ENCODE results near the gene CDV3. TPM values are rescaled to one million over a fixed set of nuclear protein-coding genes. Genes with fewer than 3 reads are reported as not detected.

CDV3 gene
- total and polyA plus RNA-seq, 10 of the 15 experiments (the other 5 are each of a cell fraction or from before 2014, with no cell fraction given), result 42.3 to 466 (median 136) TPM

GRCh38 chr3:133572158-133573053, 1.1 kb upstream of the CDV3 start (continued):
- TF ChIP-seq IKZF2 (IDR thresholded peaks at IDR 0.05), result peak in 1 of 2 experiments; percentile 13; a peak in 1 of 4 replicates
- TF ChIP-seq IRF4 (IDR thresholded peaks at IDR 0.05; ENCODE audit: low read depth, low read length), result 0 out of 2 replicates have a peak, but pooled peaks have one; percentile 53
- no peak for TF ChIP-seq ZNF622 (IDR thresholded peaks at IDR 0.05)
- TF ChIP-seq RUNX3 (IDR thresholded peaks at IDR 0.05; ENCODE audit: low read length), result peak; percentile 66
- TF ChIP-seq RB1 (IDR thresholded peaks at IDR 0.05; ENCODE audit: borderline replicate concordance), result peak; percentile 55; the same call in 1 of the 2 replicates
- no peak for TF ChIP-seq MTA2 (IDR thresholded peaks at IDR 0.05; ENCODE audit: low read depth)
- TF ChIP-seq TCF12 (IDR thresholded peaks at IDR 0.05; ENCODE audit: low read depth, low read length), result 0 out of 2 replicates have a peak, but pooled peaks have one; percentile 34
- no peak for TF ChIP-seq MYB (IDR thresholded peaks at IDR 0.05; ENCODE audit: borderline replicate concordance, low read depth, low read length)
- TF ChIP-seq ZSCAN29 (IDR thresholded peaks at IDR 0.05), result no peak
- TF ChIP-seq BRCA1 (IDR thresholded peaks at IDR 0.05; ENCODE audit: low read depth, low read length), result no peak
- TF ChIP-seq PRDM15 (CRISPR knock-in tag; IDR thresholded peaks at IDR 0.05), result 0 out of 2 replicates have a peak, but pooled peaks have one; percentile 51
- TF ChIP-seq GATAD2B (conservative IDR thresholded peaks at IDR 0.05; ENCODE audit: low read depth), result no peak
- 0 out of 2 replicates have a peak, but pooled peaks have one; percentile 13 for TF ChIP-seq SMC3 (IDR thresholded peaks at IDR 0.05; ENCODE audit: borderline replicate concordance, low read length)
- no peak for TF ChIP-seq SMAD5 (IDR thresholded peaks at IDR 0.05; ENCODE audit: low read depth)
- TF ChIP-seq CHD4 (IDR thresholded peaks at IDR 0.05), result peak; percentile 89
- no peak for TF ChIP-seq ATF3 (IDR thresholded peaks at IDR 0.05; ENCODE audit: borderline replicate concordance, extremely low read depth, low read depth, low read length)
- TF ChIP-seq ZNF207 (IDR thresholded peaks at IDR 0.05; ENCODE audit: borderline replicate concordance), result peak; percentile 47
- TF ChIP-seq HDGF (IDR thresholded peaks at IDR 0.05), result no peak
- TF ChIP-seq NBN (IDR thresholded peaks at IDR 0.05), result peak; percentile 34
- TF ChIP-seq NFIC (IDR thresholded peaks at IDR 0.05; ENCODE audit: low read depth, low read length), result peak; percentile 75
- TF ChIP-seq SMAD1 (IDR thresholded peaks at IDR 0.05; ENCODE audit: low read depth, partially characterized antibody), result peak; percentile 63
- no peak for TF ChIP-seq FOXK2 (IDR thresholded peaks at IDR 0.05)
- TF ChIP-seq POU2F2 (IDR thresholded peaks at IDR 0.05; ENCODE audit: borderline replicate concordance, low read depth, low read length), result peak; percentile 89; the same call in 2 of the 3 replicates
- peak; percentile 19; the same call in 1 of the 2 replicates for TF ChIP-seq IKZF1 (conservative IDR thresholded peaks at IDR 0.05)
- no peak for TF ChIP-seq ZNF274 (IDR thresholded peaks at IDR 0.05; ENCODE audit: insufficient read depth, insufficient read length)
- no peak for TF ChIP-seq RELA (IDR thresholded peaks at IDR 0.05; ENCODE audit: borderline replicate concordance, partially characterized antibody)
- peak; percentile 52; the same call in 1 of the 2 replicates for TF ChIP-seq YY1 (IDR thresholded peaks at IDR 0.05; ENCODE audit: low read depth, low read length)
- TF ChIP-seq SMARCA5 (IDR thresholded peaks at IDR 0.05), result peak; percentile 62; the same call in 1 of the 2 replicates

All from GM12878 (cell line).